GM13977 (cell line): ENCODE measurements around the gene CHST2.
"Not testable (repeated sequence)": the region's sequence is repeated elsewhere in the genome, so short reads cannot be mapped to it uniquely, and the experiment has no call there.

Source experiments
- DNase-seq: peaks from one replicate; pipeline ENCODE4 v3.0.0; 2012; ENCODE audit warnings: low spot score
- in situ Hi-C: fragments of 300-500 bp; cut with MboI; formaldehyde crosslinking; loops from one replicate; pipeline ENCODE4 v1.12.0; 2022; ENCODE audit warnings: low sequenced_read_pairs, low pct_unique_long_range_greater_than_20kb, mixed read lengths, inconsistent platforms; ENCODE audit not compliant: unreplicated experiment
- TF ChIP-seq, protein P1 (sequence below): IDR thresholded peaks from 2 replicates; pipeline ENCODE4 v1.5.1; 2012; ENCODE audit warnings: mild to moderate bottlenecking, control low read depth; ENCODE audit not compliant: insufficient read depth; ENCODE audit errors: extremely low read depth, missing control alignments

The CHST2 gene

DNA sequence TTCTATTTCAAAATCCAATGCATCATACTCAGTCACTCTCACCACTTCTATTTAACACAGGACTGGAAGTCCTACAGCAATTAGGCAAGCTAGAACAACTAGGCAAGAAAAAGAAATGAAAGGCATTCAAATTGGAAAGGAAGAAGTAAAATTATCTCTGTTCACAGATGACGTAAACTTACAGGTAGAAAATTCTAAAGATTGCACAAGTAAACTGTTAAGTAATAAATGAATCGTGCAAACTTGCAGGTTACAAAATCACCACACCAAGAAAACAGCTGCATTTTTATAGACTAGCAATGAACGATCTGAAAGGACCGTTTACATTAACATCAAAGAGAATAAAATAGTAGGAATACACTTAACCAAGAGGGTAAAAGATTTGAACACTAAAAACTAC lies 36.2 kb downstream of the CHST2 start:
- DNase-seq: no peak
- in situ Hi-C loops: no loop called here
- TF ChIP-seq, protein P1, sequence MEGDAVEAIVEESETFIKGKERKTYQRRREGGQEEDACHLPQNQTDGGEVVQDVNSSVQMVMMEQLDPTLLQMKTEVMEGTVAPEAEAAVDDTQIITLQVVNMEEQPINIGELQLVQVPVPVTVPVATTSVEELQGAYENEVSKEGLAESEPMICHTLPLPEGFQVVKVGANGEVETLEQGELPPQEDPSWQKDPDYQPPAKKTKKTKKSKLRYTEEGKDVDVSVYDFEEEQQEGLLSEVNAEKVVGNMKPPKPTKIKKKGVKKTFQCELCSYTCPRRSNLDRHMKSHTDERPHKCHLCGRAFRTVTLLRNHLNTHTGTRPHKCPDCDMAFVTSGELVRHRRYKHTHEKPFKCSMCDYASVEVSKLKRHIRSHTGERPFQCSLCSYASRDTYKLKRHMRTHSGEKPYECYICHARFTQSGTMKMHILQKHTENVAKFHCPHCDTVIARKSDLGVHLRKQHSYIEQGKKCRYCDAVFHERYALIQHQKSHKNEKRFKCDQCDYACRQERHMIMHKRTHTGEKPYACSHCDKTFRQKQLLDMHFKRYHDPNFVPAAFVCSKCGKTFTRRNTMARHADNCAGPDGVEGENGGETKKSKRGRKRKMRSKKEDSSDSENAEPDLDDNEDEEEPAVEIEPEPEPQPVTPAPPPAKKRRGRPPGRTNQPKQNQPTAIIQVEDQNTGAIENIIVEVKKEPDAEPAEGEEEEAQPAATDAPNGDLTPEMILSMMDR: no peak

DNA sequence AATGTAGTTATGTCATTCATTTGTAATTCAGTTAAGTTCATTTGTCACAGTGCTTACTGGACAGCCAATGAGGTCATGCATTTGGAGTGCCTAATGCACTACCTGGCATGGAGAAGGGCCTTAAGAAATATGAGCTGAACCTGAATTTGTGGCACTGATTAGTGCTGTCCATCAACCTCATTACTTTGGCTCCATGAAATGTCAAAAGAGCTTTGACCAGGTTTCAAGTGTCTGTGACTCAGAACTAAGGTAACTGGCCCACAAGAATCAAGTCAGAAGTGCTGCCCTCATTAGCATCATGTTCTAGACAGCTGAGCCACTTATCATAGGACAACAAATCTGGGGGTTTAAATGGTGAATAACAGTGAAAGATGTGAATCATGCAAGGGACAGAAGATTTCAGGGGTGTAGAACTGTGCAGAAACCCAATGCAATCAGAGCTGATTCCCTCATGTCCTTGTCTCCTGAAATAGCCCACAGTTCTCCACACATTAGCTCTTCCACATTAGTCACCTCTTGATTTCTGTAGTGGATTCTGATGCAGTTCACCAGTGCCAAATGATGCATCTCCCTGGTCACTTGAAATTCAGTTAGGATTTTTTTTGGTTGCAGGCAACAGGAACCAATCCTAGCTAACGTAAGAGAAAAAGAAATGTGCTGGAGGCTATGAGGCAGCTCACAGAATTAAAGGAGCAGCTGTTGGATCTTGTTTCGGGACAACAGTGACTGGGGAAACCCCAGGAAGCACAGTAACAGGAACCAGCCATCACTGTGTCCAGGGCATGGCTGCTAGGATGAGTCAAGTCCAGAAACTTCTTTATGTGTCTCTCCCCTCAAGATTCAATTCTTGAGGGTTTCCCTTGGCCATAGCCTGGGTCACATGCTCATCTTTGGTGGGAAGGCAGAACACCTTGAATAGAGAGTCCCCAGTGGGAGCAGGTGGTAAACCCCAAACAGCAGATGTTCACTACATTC lies 38.7 kb downstream of the CHST2 start:
- TF ChIP-seq, protein P1: peak; percentile 1
- in situ Hi-C loops: no loop called here
- peak; percentile 48 for DNase-seq

DNA sequence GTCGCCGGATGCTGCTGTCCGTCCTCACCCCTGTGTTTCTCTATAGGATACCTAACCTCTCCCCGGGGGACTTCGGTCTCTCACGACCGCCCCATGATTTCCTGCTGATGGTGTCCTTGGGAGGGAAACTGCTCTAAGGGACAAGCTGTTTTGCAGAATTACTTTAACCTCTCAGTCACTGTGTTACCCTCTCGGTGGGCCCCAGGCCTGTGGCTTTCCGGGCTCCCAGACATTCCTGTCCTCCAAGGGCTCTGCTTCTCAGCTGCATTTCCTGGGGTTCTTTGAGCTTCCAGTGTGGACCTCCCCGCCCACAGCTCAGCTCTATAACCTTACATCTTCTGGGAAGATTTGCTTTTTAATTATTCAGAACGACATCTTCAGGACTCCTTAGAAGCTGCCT lies 40.9 kb downstream of the CHST2 start:
- TF ChIP-seq, protein P1: no peak
- in situ Hi-C loops: no loop called here
- DNase-seq: no peak

DNA sequence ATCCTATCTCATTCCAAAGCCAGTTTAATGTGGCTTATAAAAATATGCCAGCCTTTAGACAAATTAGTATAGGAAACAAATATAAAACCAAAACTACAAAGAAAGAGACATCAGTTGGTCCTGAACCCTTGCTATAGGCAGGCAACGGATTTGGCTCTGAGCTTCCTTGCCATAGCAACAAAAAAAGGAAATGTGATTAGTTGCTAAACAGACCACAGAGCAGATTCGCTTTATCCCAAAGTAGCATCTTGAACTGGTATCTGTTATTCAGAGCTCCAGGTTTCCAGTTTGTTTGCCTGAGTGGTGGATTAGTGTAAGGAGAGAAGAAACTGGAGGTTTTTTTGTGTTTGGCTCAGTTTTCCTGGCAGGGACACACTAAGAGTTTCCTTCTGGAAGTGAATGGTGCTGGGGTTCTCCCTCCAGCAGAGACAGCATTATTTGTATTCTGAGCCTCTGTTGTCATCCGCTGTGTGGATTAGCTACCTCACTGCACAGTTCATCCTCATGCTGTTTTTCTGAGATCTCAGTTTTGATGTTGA lies 44.1 kb downstream of the CHST2 start:
- TF ChIP-seq, protein P1: no peak
- in situ Hi-C loops: no loop called here
- DNase-seq: no peak

DNA sequence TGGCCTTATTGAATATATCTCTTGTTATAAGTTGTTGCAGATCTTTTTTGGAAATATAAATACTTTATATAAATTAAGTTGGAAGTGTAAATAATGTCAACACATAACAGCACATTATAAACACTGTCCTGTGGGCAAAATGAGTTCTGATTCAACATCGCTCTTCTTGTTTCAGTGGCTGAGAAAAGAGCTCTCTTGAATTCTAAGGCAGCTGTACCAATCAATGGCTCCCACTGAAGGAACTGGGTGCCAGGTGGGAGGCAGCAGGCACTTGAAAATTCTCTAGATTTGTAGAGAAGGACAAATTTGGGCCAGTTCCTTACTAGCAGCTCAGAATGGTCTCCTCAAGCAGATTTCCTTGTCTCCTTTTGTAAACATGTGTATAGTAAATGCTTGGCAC lies 45.6 kb downstream of the CHST2 start:
- DNase-seq: no peak
- in situ Hi-C loops: no loop called here
- TF ChIP-seq, protein P1: no peak

DNA sequence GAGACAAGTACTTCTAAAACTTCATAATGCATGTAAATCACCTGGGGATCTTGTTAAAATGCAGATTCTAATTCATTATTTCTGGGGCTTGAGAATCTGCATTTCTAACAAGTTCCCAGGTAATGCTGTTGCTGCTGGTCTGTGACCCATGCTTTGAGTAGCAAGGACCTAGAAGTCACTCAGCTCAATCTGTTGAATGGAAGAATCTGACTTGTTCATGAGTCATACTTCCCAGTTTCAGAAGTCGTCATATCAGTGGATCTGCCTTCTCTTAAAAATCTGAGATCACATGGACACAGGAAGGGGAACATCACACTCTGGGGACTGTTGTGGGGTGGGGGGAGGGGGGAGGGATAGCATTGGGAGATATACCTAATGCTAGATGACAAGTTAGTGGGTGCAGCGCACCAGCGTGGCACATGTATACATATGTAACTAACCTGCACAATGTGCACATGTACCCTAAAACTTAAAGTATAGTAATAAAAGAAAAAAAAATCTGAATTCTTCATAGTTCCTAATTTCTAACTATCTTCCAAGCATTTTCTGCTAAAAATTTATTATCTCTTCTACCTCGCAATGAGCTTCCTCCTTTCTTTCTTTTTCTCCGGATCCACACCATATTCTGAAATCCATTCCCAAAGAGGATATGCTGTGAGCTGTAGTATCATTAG lies 46.2 kb downstream of the CHST2 start:
- peak; percentile 48 for DNase-seq
- in situ Hi-C loops: not testable (repeated sequence)

DNA sequence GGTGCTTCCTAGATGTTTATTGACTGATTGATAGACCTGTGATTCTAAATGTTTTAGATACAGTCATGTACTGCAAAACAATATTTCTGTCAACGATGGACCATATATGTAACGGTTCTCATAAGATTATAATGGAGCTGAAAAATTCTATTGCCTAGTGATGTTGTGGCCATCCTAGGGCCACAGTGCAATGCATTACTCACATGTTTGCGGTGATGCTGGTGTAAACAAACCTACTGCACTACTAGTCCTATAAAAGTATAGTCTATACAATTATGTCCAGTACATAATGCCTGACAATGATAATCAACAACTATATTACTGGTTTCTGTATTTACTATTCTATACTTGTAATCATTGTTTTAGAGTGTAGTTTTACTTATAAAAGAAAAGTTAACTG lies 46.8 kb downstream of the CHST2 start:
- TF ChIP-seq, protein P1: no peak
- no peak for DNase-seq
- in situ Hi-C loops: no loop called here
